B cell (primary cell): ENCODE measurements around the gene FAM237A. TPM values are rescaled to one million over a fixed set of nuclear protein-coding genes. Genes with fewer than 3 reads are reported as not detected.

Experiments
- ATAC-seq: fragments of 200-7000 bp; cut with Tn5 transposase; one replicate; pipeline ENCODE4 v1.10.0; 2021; ENCODE audit warnings: low read depth, mild to moderate bottlenecking, moderate number of reproducible peaks, moderate library complexity
- CTCF ChIA-PET: fragments of 350-600 bp; sonication (Branson Sonifier 250); formaldehyde crosslinking; loops from one replicate; lab custom pipeline; 2021; ENCODE audit warnings: antibody characterized with exemption, inconsistent platforms; lab: Charles Lee
- POLR2A ChIA-PET: fragments of 350-600 bp; sonication (Branson Sonifier 250); formaldehyde crosslinking; loops from one replicate; lab custom pipeline; 2021; ENCODE audit warnings: antibody characterized with exemption; lab: Charles Lee
- DNase-seq: peaks from one replicate; pipeline ENCODE4 v3.0.0; 2013
- H2AFZ ChIP-seq: 2 replicates; pipeline ENCODE4 v1.6.1; 2012; ENCODE audit warnings: mild to moderate bottlenecking, low read depth, low read length; ENCODE audit not compliant: insufficient read depth, poor library complexity, severe bottlenecking
- H3K27ac ChIP-seq, 2 donors: 1 replicate in 1 of 2; 2 replicates in 1 of 2; pipeline ENCODE4 v1.5.1; 2012 to 2013; ENCODE audit warnings: low read length in 2 of 2, mild to moderate bottlenecking in 2 of 2, moderate library complexity in 1 of 2
- H3K27me3 ChIP-seq, 4 experiments: fragments of 200-600 bp in 1 of 4; sonication (generic) in 1 of 4; replicated peaks in 1 of 4; 1 replicate in 2 of 4; 2 replicates in 2 of 4; pipeline versions ENCODE4 v1.6.1 to v1.7.0; 2013 to 2016; ENCODE audit warnings: low read length in 3 of 4, mild to moderate bottlenecking in 2 of 4, mixed read lengths in 1 of 4, moderate library complexity in 1 of 4; ENCODE audit not compliant: insufficient read depth in 4 of 4, control insufficient read depth in 3 of 4; ENCODE audit errors: control extremely low read depth in 1 of 4
- H3K36me3 ChIP-seq, 2 experiments: replicated peaks in 1 of 2; 1 replicate in 1 of 2; 2 replicates in 1 of 2; pipeline versions ENCODE4 v1.6.1 to v1.7.1; 2013; ENCODE audit warnings: low read length in 1 of 2; ENCODE audit not compliant: insufficient read depth in 2 of 2, control insufficient read depth in 1 of 2; ENCODE audit errors: control extremely low read depth in 1 of 2, extremely low read depth in 1 of 2
- H3K4me1 ChIP-seq, 2 donors: fragments of 200-600 bp in 1 of 2; sonication (generic) in 1 of 2; 1 replicate in 1 of 2; 2 replicates in 1 of 2; pipeline versions ENCODE4 v1.5.1 to v1.6.1; 2013 to 2017; ENCODE audit warnings: low read length in 2 of 2; ENCODE audit not compliant: control insufficient read depth in 2 of 2, insufficient read depth in 2 of 2
- H3K4me2 ChIP-seq: replicated peaks from 2 replicates; pipeline ENCODE3; 2012; ENCODE audit warnings: mild to moderate bottlenecking, low read depth, low read length; ENCODE audit not compliant: poor library complexity, severe bottlenecking
- H3K4me3 ChIP-seq, 5 experiments: fragments of 200-600 bp in 1 of 5; sonication (generic) in 1 of 5; 1 replicate in 3 of 5; 2 replicates in 2 of 5; pipeline versions ENCODE4 v1.5.1 to v1.7.0; 2011 to 2016; ENCODE audit warnings: low read length in 4 of 5, mild to moderate bottlenecking in 4 of 5, low read depth in 2 of 5, control low read depth in 1 of 5, moderate library complexity in 1 of 5; ENCODE audit not compliant: insufficient read depth in 1 of 5; ENCODE audit errors: control extremely low read depth in 1 of 5, extremely low read depth in 1 of 5
- H3K79me2 ChIP-seq: fragments of 200-600 bp; sonication (generic); one replicate; pipeline ENCODE4 v1.6.0; 2016; ENCODE audit warnings: low read length; ENCODE audit not compliant: control insufficient read depth, insufficient read depth
- H3K9ac ChIP-seq: fragments of 200-600 bp; sonication (generic); 2 replicates; pipeline ENCODE4 v1.6.1; 2017; ENCODE audit warnings: mild to moderate bottlenecking, low read length, moderate library complexity
- H3K9me3 ChIP-seq, 3 donors: one replicate each; pipeline versions ENCODE4 v1.6.1 to v1.7.1; 2013; ENCODE audit warnings: low read length in 2 of 3; ENCODE audit not compliant: control insufficient read depth in 2 of 3, insufficient read depth in 1 of 3; ENCODE audit errors: control extremely low read depth in 1 of 3
- H4K20me1 ChIP-seq: 2 replicates; pipeline ENCODE4 v1.6.0; 2012; ENCODE audit warnings: mild to moderate bottlenecking, low read length; ENCODE audit not compliant: insufficient read depth, control insufficient read depth, poor library complexity, severe bottlenecking
- H3K27ac Mint-ChIP-seq: one replicate; pipeline ENCODE4 v1.8.0; 2021; ENCODE audit warnings: mixed read lengths
- H3K27me3 Mint-ChIP-seq: one replicate; pipeline ENCODE4 v1.8.0; 2021; ENCODE audit warnings: mixed read lengths
- H3K4me1 Mint-ChIP-seq: one replicate; pipeline ENCODE4 v1.8.0; 2021; ENCODE audit warnings: mixed read lengths
- H3K4me3 Mint-ChIP-seq: one replicate; pipeline ENCODE4 v1.8.0; 2021; ENCODE audit warnings: mixed read lengths
- H3K9me3 Mint-ChIP-seq: one replicate; pipeline ENCODE4 v1.8.0; 2022; ENCODE audit warnings: mixed read lengths; ENCODE audit not compliant: insufficient read depth
- EZH2 ChIP-seq: IDR thresholded peaks from 2 replicates; pipeline ENCODE4 v1.6.1; 2012; ENCODE audit warnings: borderline replicate concordance, low read depth, mild to moderate bottlenecking, moderate library complexity, low read length; ENCODE audit not compliant: insufficient read depth, poor library complexity, severe bottlenecking
- WGBS: methylation state at CpG from one replicate; pipeline ENCODE4 v1.1.5; 2013; ENCODE audit warnings: missing lambda C conversion rate; ENCODE audit not compliant: insufficient coverage; 5-methylcytosine and 5-hydroxymethylcytosine counted together
- intact Hi-C: fragments of 100-400 bp; cut with micrococcal nuclease; formaldehyde crosslinking; loops from one replicate; pipeline ENCODE4 v1.10.0; 2022
- polyA plus RNA-seq: library from polyadenylated mRNA; depleted of rRNA; stranded (reverse); fragments of >200 nt; gene quantifications from 2 replicates; pipeline ENCODE4 v1.2.3, GENCODE V29; 2012
- total RNA-seq, 2 donors: library from RNA; stranded (reverse); fragments of 120-200 nt in 1 of 2; gene quantifications; 1 replicate in 1 of 2; 2 replicates in 1 of 2; pipeline versions ENCODE4 v1.2.3 to v1.2.4, GENCODE V29; 2013 to 2022
- TF ChIP-seq, protein P1 (sequence below): fragments of 200-600 bp; IDR thresholded peaks from one replicate; pipeline ENCODE4 v1.8.0; 2022; ENCODE audit warnings: antibody characterized with exemption, mild to moderate bottlenecking

Gene FAM237A
- total and polyA plus RNA-seq, 2 donors (not counting 1 experiment from before 2014, with no cell fraction given): not detected

GRCh38 chr2:206641226-206641625, 1.1 kb upstream of the FAM237A start:
- peaks cover 18% of the 10 kb centered on the region for H3K27me3 Mint-ChIP-seq
- H3K79me2 ChIP-seq: no peaks in the 10 kb centered on the region
- H3K9ac ChIP-seq: no peak overlapping the region
- H3K9me3 Mint-ChIP-seq: no peaks in the 10 kb centered on the region
- H3K27me3 ChIP-seq: peaks cover 0 to 23% (median 14%) of the 10 kb centered on the region in 4 experiments
- ATAC-seq: no peak
- no peak overlapping the region for H2AFZ ChIP-seq
- TF ChIP-seq, protein P1, sequence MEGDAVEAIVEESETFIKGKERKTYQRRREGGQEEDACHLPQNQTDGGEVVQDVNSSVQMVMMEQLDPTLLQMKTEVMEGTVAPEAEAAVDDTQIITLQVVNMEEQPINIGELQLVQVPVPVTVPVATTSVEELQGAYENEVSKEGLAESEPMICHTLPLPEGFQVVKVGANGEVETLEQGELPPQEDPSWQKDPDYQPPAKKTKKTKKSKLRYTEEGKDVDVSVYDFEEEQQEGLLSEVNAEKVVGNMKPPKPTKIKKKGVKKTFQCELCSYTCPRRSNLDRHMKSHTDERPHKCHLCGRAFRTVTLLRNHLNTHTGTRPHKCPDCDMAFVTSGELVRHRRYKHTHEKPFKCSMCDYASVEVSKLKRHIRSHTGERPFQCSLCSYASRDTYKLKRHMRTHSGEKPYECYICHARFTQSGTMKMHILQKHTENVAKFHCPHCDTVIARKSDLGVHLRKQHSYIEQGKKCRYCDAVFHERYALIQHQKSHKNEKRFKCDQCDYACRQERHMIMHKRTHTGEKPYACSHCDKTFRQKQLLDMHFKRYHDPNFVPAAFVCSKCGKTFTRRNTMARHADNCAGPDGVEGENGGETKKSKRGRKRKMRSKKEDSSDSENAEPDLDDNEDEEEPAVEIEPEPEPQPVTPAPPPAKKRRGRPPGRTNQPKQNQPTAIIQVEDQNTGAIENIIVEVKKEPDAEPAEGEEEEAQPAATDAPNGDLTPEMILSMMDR: no peak
- no peak for TF ChIP-seq EZH2
- no peak overlapping the region for H3K4me3 ChIP-seq
- ChIA-PET CTCF (no interaction called here), POLR2A (no interaction called here)
- H3K4me2 ChIP-seq: no peak overlapping the region
- no peak for DNase-seq
- peaks cover 0 to 10% (median 0%) of the 10 kb centered on the region in 3 donors for H3K9me3 ChIP-seq
- no peaks in the 10 kb centered on the region for H3K4me1 Mint-ChIP-seq
- H4K20me1 ChIP-seq: no peaks in the 10 kb centered on the region
- no peak overlapping the region for H3K27ac ChIP-seq
- H3K27ac Mint-ChIP-seq: no peak overlapping the region
- 65% methylated on average over 3 of the region's 3 CpGs for WGBS
- no peaks in the 10 kb centered on the region for H3K4me1 ChIP-seq
- H3K4me3 Mint-ChIP-seq: no peak overlapping the region
- intact Hi-C loops: no loop called here
- no peaks in the 10 kb centered on the region for H3K36me3 ChIP-seq

DNA sequence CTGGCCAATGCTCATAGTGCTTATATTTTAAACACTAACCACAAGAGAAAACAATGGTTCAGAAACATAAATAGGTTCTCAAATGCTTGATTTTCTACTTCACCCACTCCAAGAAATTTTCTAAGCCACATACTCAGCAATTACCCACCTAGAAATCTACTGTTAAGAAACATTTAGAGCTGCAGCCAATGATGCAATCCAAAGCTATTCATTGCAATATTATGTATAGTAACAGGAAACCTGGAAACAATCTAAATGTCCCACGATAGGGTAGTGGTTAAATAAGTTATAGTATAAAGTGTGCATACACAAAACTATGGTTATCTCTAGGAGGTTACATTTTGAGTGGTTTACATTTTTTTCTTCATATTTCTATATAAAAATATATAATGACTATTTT, 5.7 kb downstream of the FAM237A start:
- Histone ChIP-seq H3K27me3 (peaks cover 0 to 5% (median 2%) of the 10 kb centered on the region in 4 experiments), H3K79me2 (no peaks in the 10 kb centered on the region), H3K9me3 (no peaks in the 10 kb centered on the region), H3K9ac (no peak overlapping the region), H3K36me3 (no peaks in the 10 kb centered on the region), H3K4me2 (no peak overlapping the region), H3K4me1 (no peaks in the 10 kb centered on the region), H3K4me3 (no peak overlapping the region), H3K27ac (no peak overlapping the region), H2AFZ (no peak overlapping the region), H4K20me1 (no peaks in the 10 kb centered on the region)
- H3K9me3 Mint-ChIP-seq: no peaks in the 10 kb centered on the region
- WGBS: no CpG with 5 or more reads among the region's 1 CpG
- no peak for DNase-seq
- TF ChIP-seq EZH2: no peak
- TF ChIP-seq, protein P1: no peak
- H3K27me3 Mint-ChIP-seq: peaks cover 15% of the 10 kb centered on the region
- H3K4me1 Mint-ChIP-seq: no peaks in the 10 kb centered on the region
- intact Hi-C loops: no loop called here
- no peak overlapping the region for H3K27ac Mint-ChIP-seq
- CTCF ChIA-PET: no interaction called here
- POLR2A ChIA-PET: no interaction called here
- no peak for ATAC-seq
- no peak overlapping the region for H3K4me3 Mint-ChIP-seq
